ENCODE measurements around the gene RARB.

DNA sequence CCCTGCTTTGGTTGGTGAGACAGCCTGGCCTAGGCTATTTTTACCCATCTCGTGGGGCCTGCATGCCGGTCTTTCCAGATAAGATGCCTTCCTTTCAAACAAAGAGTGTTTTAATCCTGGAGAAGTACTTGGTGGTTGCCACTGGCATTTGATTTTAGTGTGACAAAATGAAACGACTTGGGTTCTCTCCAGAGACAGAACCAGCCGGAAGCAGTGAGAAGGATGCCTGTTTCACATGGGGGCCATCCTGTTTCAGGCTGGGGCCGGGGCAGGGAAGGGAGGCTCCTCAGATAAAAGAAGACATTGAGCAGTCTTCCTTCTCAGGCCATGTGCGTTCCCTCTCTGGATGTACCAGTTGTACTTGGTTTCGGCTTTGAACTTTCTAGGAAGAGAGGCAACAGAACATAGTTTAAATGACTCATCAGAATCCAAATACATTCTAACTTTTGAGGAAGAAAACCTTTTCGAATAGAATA lies 161.8 kb downstream of the RARB start:
- TF ChIP-seq EZH2 (IDR thresholded peaks at IDR 0.05) (no peak), POLR2AphosphoS5 (IDR thresholded peaks at IDR 0.05; ENCODE audit: borderline replicate concordance, low read depth, low read length) (no peak), FOXP2 (optimal IDR thresholded peaks at IDR 0.05; ENCODE audit: control extremely low read depth, extremely low read length, insufficient read depth) (no peak)
